ENCODE results near the gene ITGA8.

DNA sequence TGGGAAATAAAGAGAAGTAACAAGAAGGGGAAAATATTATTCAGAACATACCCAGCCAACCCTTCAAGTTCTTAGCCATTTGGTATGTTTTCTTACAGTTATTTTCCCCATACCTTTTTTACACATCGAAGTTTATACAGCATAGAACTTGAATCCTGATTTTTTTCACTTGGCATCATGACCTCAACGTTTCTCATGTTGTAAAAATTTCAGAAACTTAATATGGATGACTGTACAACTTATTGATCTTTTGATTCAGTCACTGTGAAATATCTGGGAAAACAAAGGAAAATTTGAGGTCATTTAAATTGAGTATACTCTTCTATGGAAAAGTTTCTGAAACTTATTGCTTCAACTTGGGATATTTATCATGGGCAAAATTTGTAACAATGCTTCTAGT is 245.1 kb downstream of the ITGA8 start:
- TF ChIP-seq, protein P1, sequence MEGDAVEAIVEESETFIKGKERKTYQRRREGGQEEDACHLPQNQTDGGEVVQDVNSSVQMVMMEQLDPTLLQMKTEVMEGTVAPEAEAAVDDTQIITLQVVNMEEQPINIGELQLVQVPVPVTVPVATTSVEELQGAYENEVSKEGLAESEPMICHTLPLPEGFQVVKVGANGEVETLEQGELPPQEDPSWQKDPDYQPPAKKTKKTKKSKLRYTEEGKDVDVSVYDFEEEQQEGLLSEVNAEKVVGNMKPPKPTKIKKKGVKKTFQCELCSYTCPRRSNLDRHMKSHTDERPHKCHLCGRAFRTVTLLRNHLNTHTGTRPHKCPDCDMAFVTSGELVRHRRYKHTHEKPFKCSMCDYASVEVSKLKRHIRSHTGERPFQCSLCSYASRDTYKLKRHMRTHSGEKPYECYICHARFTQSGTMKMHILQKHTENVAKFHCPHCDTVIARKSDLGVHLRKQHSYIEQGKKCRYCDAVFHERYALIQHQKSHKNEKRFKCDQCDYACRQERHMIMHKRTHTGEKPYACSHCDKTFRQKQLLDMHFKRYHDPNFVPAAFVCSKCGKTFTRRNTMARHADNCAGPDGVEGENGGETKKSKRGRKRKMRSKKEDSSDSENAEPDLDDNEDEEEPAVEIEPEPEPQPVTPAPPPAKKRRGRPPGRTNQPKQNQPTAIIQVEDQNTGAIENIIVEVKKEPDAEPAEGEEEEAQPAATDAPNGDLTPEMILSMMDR (IDR thresholded peaks at IDR 0.05): no peak
- no peak for TF ChIP-seq POLR2A (IDR thresholded peaks at IDR 0.05)
